ENCODE measurements around the gene RBM23.

- no peak for TF ChIP-seq CTCF (IDR thresholded peaks at IDR 0.05)
- no peak for TF ChIP-seq EZH2 (IDR thresholded peaks at IDR 0.05)
- TF ChIP-seq EZH2phosphoT487 (IDR thresholded peaks at IDR 0.05): no peak
These were observed 63.8 kb downstream of the RBM23 start for GRCh38 chr14:22854963-22855724.
